Measurements from ENCODE around the gene TXNDC11.

Gene TXNDC11

GRCh38 chr16:11649276-11649675 lies 93.4 kb downstream of the TXNDC11 start:
- DNase-seq, result no peak

DNA sequence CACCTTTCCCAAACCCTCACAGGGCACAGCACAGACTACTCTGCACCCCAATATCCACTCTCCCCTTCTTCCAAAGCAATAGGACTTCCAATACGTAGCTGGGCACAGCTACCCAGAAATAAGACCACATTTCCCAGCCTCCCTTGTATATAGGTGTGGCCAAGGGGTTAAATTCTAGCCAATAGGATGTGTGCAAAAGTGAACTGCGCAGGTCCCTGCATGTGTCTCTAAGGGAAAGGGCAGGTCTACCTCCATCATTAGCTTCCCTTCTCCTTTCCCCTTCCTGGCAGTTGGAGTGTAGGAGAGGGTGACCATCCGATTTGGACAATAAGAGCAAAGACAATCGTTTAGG lies 99.9 kb downstream of the TXNDC11 start:
- DNase-seq, result no peak

DNA sequence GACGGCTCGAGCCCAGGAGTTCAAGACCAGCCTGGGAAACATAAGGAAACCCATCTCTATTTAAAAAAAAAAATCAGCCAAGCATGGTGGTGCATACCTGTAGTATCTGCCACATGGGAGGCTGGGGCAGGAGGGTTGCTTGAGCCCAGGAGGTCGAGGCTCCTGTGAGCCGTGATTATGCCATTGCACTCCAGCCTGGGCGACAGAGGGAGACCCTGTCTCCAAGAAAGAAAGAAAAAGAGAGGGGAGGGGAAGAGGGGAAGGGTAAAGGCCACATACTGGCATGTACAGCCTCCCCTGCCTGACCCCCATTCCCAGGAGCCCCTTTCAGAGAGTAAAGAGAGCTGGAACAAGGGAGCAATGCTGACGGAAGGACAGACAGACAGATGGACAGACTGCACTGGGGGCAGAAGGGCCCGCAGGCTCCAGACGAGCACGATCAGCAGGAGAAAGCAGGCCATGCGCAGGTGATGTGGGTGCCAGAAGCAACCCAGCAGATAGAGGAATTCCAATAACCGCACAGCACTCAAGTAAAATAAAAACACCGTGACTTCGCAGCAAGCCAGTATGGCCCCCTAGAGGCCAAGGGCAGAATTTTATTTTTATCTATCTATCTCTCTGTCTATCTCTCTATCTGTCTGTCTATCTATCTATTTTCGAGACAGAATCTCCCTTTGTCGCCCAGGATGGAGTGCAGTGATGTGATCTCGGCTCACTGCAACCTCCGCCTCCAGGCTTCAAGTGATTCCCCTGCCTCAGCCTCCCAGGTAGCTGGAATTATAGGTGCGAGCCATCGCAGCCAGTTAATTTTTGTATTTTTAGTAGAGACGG lies 101.5 kb downstream of the TXNDC11 start:
- DNase-seq, result peak; percentile 53

- DNase-seq, result peak; percentile 39
These were observed 102.4 kb downstream of the TXNDC11 start for GRCh38 chr16:11639925-11640899.

- DNase-seq, result no peak
These were observed 103.6 kb downstream of the TXNDC11 start for GRCh38 chr16:11639008-11639562.

- no peak for DNase-seq
These were observed 104.5 kb downstream of the TXNDC11 start for GRCh38 chr16:11638140-11638539.

GRCh38 chr16:11637320-11637719 lies 105.3 kb downstream of the TXNDC11 start:
- no peak for DNase-seq

DNA sequence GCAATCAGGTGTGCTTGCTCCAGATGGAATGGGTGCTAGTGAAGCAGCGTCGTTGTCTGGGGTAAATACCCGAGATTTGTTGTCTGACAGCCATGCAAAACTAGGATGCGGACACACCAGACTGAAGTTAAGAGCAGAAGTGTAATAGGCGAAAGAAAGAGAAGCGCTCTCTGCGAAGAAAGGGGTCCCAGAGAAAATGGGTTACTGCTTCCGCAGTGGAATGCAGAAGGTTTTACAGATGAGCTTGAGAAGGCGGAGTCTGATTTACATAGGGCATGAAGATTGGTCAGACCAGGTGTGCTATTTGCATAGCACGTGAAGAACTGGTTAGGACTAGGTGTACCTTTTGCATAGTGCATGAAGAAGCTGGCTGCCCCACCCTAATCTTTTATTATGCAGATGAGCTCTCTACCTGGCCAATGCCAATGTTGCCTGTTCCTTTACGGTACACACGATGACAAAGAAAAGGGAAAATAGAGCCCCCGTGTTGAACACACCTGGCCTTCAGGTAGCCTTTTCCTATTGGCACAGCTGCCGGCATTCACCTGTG lies 106.4 kb downstream of the TXNDC11 start:
- peak; percentile 78 for DNase-seq

DNA sequence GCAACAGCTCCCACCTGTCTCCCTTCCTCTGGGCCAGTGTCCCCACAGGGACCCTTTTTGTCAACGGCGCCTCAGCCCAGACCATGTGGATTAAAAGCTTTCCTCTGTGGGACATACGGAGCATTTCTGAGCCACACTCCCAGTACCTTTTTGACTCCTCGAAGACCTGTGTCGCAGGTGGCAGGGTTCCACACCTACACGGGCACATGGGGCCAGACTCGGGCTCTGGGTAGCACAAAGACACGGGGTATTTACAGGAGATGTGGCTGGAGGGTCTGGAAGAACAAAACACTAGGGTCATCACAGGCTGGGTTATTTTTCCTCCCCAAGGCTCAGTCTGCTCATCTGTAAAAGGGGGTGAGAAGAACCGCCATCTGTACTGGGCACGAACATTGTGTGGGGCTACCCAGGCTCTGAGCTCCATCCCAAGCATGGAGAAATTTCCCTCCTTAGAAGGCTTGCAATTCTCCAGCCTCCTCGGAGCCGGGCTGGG lies 106.9 kb downstream of the TXNDC11 start:
- no peak for DNase-seq

DNA sequence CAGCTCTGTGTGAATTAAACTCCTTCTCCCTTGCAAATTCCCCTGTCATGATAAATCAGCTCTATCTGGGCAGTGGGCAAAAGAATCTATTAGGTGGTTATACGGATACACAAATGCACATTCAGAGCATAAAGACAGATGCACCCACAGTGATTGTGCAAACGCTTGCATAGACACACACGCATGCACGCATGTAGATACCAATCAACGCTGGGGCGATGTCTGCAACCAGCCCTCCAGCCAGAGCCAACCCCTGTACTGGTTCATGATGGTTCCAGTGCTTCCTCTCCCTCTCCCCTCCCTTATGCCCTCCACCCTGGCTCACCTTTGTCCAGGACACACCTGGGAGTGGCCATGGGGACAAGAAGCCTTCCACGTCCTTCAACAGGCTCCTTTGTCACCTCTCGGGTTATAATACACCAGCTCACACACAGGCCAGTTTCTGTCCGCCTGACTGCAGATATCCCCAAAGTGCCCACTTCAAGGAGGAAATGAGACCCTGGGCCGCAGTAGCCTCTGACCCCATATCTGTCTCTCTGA lies 107.5 kb downstream of the TXNDC11 start:
- no peak for DNase-seq

DNA sequence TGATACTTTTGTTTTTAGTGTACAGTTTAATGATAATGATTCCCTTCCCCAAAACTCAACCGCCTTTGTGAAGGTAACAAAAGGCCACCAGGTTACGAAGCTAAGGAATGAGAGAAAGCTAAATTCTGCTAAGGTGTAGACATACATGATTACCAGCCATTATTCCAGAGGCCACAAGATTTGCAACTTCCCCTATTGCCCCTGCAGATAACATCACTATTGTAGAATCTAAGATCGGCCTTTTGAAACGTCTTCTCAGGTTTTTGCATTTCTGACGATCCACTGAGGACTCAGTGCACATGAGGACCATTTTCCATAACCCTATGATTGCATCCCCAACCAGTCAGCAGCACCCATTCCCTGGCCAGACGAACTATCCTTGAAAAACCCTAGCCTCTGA lies 108.3 kb downstream of the TXNDC11 start:
- DNase-seq, result no peak

- DNase-seq, result no peak
These were observed 109.5 kb downstream of the TXNDC11 start for GRCh38 chr16:11633113-11633512.

DNA sequence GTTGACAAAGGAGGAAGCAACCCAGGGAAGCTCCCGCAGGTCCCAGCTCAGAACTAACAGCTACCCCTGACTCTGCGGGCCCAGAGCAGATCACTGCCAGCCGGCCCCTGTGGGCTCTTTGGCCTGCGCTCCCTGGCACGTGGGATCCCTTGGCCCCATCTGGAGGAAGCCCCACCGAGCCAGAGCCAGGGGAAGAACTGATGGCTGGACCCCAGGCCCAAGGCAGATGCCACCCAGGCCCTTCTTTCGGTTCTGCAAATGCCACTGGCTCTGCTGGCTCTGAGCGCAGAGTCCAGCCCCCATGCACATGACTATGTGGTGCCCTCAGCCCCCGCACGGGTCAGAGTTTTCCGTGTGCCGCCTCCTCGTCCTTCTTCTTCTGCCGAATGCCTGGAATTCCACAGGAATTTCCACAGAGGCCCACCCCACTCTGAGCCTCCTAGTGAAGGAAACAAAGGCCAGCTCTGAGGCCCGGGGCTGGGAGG lies 110.2 kb downstream of the TXNDC11 start:
- no peak for DNase-seq

GRCh38 chr16:11631214-11631613 lies 111.4 kb downstream of the TXNDC11 start:
- no peak for DNase-seq

- no peak for DNase-seq
These were observed 111.9 kb downstream of the TXNDC11 start for GRCh38 chr16:11630768-11631056.

DNA sequence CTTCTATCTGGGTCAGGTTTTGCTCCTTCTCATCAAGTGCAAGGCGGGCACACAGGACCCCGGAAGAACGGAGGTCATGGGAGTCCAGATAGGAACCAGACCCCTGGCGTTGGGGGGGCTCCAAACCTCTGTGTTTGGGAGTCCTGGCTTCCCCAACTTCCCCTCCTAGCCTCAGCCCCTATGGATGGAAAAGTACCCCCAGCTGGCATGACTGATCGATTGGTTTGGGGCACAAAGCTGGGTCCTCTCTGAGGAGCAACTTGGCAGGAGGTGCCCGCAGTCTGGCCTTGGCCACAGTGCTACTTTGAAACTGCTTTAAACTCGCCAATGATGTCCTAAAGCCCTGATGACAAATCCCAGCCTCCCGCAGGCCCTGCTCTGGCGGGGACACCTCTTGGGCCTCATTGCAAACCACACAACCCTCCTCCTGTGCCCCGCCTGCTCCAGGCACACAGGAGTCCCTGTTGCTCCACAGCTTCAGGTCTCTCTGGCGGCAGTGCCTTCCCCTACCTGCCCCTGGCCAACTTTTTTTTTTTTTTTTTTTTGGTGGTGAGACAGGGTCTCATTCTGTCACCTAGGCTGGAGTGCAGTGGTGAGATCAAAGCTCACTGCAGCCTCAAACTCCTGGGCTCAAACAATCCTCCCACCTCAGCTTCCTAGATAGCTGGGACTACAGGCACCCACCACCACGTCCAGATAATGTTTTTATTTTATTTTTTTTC lies 112.5 kb downstream of the TXNDC11 start:
- DNase-seq, result no peak

Data from NCI-H345 (cell line).